ENCODE results near the gene KCNJ16.

DNA sequence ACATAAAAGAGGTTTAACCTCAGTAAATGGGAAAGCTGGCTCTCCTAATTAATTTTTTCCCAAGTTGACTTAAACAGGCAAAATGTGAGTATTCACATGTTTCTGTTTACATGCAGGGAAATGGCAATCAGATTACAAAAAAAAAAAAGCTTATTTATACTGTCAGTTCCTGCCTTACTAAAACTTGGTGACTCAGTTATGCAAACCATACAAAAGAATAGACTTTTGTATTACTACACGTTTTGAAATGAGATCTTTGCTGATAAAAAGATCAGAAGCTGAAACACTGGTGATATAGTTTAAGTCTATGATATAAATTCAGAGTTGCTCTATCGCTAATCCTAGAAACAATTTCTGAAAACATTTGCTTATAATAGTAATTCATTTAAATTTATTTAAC lies 85.0 kb downstream of the KCNJ16 start:
- no peak for TF ChIP-seq TAF7 (tag; IDR thresholded peaks at IDR 0.05)
- TF ChIP-seq POLR2AphosphoS2 (IDR thresholded peaks at IDR 0.05; ENCODE audit: low read length), result no peak
- TF ChIP-seq ZNF175 (CRISPR knock-in tag; IDR thresholded peaks at IDR 0.05; ENCODE audit: low read depth), result no peak
- TF ChIP-seq, protein P1, sequence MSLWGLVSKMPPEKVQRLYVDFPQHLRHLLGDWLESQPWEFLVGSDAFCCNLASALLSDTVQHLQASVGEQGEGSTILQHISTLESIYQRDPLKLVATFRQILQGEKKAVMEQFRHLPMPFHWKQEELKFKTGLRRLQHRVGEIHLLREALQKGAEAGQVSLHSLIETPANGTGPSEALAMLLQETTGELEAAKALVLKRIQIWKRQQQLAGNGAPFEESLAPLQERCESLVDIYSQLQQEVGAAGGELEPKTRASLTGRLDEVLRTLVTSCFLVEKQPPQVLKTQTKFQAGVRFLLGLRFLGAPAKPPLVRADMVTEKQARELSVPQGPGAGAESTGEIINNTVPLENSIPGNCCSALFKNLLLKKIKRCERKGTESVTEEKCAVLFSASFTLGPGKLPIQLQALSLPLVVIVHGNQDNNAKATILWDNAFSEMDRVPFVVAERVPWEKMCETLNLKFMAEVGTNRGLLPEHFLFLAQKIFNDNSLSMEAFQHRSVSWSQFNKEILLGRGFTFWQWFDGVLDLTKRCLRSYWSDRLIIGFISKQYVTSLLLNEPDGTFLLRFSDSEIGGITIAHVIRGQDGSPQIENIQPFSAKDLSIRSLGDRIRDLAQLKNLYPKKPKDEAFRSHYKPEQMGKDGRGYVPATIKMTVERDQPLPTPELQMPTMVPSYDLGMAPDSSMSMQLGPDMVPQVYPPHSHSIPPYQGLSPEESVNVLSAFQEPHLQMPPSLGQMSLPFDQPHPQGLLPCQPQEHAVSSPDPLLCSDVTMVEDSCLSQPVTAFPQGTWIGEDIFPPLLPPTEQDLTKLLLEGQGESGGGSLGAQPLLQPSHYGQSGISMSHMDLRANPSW (CRISPR knock-in tag; IDR thresholded peaks at IDR 0.05), result no peak
- no peak for TF ChIP-seq CEBPZ (IDR thresholded peaks at IDR 0.05; ENCODE audit: borderline replicate concordance, low read depth, low read length)
- TF ChIP-seq GABPA (tag; conservative IDR thresholded peaks at IDR 0.05; ENCODE audit: low read depth), result no peak
- TF ChIP-seq, protein P2, sequence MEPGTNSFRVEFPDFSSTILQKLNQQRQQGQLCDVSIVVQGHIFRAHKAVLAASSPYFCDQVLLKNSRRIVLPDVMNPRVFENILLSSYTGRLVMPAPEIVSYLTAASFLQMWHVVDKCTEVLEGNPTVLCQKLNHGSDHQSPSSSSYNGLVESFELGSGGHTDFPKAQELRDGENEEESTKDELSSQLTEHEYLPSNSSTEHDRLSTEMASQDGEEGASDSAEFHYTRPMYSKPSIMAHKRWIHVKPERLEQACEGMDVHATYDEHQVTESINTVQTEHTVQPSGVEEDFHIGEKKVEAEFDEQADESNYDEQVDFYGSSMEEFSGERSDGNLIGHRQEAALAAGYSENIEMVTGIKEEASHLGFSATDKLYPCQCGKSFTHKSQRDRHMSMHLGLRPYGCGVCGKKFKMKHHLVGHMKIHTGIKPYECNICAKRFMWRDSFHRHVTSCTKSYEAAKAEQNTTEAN (CRISPR knock-in tag; IDR thresholded peaks at IDR 0.05), result no peak
- TF ChIP-seq EZH2 (IDR thresholded peaks at IDR 0.05; ENCODE audit: borderline replicate concordance, low read depth, low read length), result no peak
- TF ChIP-seq, protein P3, sequence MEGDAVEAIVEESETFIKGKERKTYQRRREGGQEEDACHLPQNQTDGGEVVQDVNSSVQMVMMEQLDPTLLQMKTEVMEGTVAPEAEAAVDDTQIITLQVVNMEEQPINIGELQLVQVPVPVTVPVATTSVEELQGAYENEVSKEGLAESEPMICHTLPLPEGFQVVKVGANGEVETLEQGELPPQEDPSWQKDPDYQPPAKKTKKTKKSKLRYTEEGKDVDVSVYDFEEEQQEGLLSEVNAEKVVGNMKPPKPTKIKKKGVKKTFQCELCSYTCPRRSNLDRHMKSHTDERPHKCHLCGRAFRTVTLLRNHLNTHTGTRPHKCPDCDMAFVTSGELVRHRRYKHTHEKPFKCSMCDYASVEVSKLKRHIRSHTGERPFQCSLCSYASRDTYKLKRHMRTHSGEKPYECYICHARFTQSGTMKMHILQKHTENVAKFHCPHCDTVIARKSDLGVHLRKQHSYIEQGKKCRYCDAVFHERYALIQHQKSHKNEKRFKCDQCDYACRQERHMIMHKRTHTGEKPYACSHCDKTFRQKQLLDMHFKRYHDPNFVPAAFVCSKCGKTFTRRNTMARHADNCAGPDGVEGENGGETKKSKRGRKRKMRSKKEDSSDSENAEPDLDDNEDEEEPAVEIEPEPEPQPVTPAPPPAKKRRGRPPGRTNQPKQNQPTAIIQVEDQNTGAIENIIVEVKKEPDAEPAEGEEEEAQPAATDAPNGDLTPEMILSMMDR (IDR thresholded peaks at IDR 0.05 in 2 of 3, conservative IDR thresholded peaks at IDR 0.05 in 1 of 3; ENCODE audit: insufficient read depth in 2 of 3, low read depth in 1 of 3, low read length in 3 of 3), result no peak
- no peak for TF ChIP-seq POLR2A (conservative IDR thresholded peaks at IDR 0.05)
- TF ChIP-seq HSF4 (CRISPR knock-in tag; IDR thresholded peaks at IDR 0.05; ENCODE audit: borderline replicate concordance), result no peak
- no peak for TF ChIP-seq MBD1 (CRISPR knock-in tag; IDR thresholded peaks at IDR 0.05)
